ENCODE results near the gene TPM1.

Gene TPM1

DNA sequence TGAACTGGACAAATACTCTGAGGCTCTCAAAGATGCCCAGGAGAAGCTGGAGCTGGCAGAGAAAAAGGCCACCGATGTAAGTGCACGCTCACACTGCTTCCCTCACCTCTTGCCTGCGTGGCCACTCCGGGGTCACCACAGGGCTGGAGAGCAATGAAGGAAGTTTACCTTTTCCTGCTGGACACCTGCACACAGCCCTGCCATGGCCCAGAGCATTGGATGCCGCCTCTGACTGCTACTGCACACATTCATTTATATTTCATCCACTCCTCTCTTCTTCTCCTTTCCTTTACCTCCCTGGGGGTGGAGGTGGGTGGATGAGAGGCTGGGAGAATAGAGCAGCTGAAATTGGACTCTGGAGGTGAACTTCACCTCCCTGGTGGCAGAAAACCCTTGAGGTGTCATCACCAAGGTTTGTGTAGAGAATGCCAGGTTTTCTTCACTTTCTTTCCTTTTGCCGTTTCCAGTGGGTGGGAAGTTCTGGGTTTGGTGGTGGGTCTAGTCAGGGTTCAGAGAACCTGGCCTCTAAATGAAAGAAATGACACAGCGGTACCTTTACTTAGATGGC lies 1.6 kb downstream of the TPM1 start:
- no peak for TF ChIP-seq CTCF (IDR thresholded peaks at IDR 0.05)

- no peak for TF ChIP-seq CTCF (IDR thresholded peaks at IDR 0.05)
Measured at GRCh38 chr15:63044645-63045464, 2.3 kb downstream of the TPM1 start.

- no peak for TF ChIP-seq CTCF (IDR thresholded peaks at IDR 0.05)
Measured at GRCh38 chr15:63045465-63045840, 2.9 kb downstream of the TPM1 start.

- no peak for TF ChIP-seq CTCF (IDR thresholded peaks at IDR 0.05)
Measured at GRCh38 chr15:63045879-63046278, 3.3 kb downstream of the TPM1 start.

GRCh38 chr15:63046917-63047760 lies 4.6 kb downstream of the TPM1 start:
- no peak for TF ChIP-seq CTCF (IDR thresholded peaks at IDR 0.05)

DNA sequence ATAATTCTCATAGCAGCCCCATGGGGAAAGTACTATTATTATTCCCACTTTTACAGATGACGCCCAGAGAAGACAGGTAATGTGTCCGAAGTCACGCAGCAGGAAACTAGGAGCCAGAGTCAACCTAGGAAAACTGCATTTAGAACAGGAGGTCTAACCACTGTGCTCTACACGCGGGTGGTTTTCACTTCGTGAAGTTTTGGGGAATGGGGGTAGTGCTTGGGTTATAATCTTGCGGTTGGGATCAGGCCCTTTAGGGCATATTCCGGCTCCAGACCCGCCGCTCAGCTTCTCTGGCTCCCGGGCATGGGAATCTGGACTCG lies 5.2 kb downstream of the TPM1 start:
- no peak for TF ChIP-seq CTCF (IDR thresholded peaks at IDR 0.05)

GRCh38 chr15:63048115-63048775 lies 5.7 kb downstream of the TPM1 start:
- peak; percentile 94 for TF ChIP-seq CTCF (IDR thresholded peaks at IDR 0.05)

All from LNCAP (cell line).